ELF-1 (cell line): ENCODE results near the gene ESAM.

Experiments used
- DNase-seq: peaks from one replicate; pipeline ENCODE4 v3.0.0-alpha.2; 2016; ENCODE audit warnings: low read depth, low spot score

The ESAM gene

DNA sequence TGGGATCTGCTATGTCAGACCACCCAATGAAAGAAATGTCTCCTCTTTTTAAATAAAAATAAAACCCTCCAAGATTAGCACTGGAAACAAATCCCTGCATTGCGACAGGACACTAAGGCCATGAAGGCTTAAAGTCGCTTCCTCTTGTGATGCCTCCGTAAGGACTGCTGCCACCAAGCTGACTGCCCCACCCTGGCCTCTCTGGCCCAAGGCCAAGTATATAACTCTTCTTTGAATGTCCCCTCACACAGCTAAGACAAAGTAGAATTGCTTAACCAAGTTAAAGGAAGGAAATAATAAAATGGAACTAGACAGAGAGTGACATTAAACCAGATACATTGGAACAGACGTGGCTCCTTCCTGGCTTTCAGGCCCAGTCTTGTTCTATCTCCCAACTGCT is 29.9 kb downstream of the ESAM start:
- no peak for DNase-seq

DNA sequence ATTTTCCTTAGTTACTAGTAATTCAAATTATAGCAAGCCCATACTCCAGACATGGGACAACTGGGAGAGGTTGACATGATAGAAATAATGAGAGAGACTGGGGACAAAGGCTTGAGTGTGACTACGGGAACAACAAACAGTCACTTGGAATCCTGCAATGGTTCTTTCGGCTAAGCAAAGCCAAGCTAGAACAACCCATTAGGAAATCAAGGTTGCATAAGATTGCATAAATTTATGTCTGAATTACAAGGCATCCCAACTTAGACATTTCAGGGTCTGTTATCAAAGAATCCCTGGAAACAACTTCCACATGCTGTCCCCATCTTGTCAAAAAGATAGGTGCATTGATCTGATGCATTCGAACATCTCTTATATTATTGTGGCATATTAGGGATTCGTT is 32.5 kb downstream of the ESAM start:
- DNase-seq = no peak

DNA sequence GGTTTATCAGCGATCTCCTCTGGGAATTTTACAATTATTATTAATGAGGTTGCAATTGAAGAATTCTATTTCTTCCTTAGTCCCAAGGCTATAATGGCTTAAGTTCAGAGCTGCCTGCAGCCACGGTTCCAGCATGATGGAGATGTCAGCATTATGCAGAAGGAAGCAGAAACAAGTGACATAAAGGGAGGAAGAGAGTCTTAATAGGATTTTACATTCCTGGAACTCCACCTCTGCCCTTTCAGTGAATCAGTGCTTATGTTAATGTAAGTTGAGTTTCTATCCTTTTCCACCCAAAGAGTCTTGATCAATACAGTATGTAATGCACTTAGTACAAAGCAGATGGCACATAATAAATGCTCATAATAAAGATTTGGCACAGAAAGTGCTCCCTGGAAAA is 34.0 kb downstream of the ESAM start:
- DNase-seq = no peak

DNA sequence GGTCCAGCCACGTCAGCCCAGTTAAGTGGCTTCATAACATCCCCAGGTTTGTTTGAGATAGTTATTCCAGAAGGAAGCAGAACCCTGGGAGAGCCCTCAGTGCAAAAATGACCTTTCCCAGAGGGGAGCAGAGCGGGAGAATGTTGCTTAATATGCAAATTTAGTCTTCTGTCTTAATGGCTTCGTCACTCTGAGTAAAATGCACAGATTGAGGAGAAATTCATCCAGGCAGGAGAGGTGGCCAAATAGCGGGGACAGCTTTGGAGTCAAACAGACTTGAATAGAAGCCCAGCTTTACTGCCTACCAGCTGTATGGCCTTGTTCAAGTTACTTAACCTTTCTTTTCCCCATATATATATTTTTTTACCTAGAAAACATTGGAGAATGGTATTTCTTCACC is 34.6 kb downstream of the ESAM start:
- DNase-seq = no peak

DNA sequence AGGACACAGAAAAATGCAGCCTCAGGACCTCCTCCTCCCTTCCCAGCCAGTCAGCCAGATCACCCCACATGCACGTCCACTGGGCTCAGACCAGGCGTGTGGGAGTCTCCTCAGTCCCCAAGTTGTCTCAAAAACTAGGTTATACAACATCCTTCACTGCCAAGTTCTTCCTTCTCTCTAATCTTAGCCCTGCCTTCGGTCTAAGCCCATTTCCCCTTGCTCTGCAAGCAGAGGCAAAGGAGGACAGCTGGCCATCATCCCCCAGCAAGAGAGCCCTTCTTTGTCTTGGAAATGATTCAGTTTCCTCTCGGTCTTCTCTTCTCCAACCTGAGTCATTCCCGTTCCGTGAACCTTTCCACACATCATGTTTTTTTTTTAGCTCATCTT is 36.4 kb downstream of the ESAM start:
- DNase-seq = no peak

DNA sequence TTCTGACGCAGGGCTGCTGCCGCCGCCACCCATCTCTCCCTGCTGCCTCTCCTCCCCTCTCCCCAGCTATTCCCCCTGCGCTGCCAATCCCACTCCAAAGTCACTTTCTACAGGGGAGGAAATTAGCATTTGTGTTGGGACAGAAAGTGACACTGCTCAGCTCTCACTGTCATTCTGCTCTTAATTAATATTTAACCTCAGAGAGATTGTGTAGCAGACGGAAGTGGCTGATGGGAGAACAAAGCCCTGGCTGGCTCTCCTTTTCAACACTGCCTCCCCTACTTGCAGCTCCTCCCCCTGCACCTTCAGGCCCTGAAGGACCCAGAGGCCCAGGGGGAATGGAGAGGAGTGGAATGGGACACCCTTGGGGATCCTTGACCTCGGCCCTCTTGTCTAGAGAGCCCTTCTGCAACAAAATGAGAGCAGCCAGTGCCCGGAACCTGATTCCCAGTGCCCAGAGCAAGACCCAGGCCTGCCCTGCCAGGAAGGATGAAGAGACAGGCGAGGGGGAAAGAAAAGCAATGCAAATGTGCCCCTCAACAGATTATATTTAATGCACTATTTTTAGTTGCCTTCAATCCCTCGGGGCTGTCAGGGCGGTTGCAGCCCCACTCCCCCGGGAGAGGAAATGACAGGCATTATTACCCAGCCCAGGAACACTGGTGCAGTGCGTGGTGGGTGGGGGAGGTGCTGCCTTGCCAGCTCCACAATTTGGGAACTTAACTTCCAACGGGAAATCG is 36.9 kb downstream of the ESAM start:
- no peak for DNase-seq

DNA sequence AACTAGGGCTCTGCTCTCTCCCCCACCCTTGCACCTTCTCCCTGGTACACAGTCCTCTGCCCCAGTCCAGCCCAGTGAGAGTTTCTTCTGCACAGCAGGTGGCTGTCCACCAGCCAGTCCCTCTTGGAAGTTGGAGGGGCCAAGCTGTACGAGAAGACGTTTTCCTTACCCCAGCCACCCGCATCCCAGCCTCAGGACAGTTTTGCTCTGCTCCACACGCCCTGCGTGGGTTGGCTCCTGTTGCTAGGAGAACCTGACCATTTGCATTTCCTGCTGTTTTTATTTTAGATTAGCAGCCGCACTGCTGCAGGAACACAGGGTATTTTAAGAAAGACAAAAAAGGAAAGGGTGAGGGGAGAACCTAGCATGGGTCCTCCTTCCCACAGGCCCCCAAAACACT is 39.9 kb downstream of the ESAM start:
- no peak for DNase-seq

DNA sequence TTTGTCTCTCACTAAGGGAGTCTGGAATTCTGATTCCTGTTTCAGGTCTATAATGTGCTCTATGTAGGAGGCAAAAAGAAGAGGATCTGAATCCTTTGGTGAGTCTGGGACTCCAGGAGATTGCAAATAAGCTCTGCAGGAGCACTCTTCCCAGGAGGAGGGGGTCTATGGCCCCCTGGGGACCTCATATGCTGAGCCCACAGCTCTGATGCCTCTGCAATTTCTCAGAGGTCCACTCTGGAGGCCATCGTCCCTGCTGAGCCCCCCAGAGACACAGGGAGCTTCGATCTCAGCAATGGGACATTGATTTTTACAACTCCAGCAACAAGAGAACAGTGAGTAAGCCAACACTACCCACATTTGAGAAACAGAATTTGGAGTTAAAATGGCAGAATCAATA is 42.6 kb downstream of the ESAM start:
- DNase-seq = no peak

DNA sequence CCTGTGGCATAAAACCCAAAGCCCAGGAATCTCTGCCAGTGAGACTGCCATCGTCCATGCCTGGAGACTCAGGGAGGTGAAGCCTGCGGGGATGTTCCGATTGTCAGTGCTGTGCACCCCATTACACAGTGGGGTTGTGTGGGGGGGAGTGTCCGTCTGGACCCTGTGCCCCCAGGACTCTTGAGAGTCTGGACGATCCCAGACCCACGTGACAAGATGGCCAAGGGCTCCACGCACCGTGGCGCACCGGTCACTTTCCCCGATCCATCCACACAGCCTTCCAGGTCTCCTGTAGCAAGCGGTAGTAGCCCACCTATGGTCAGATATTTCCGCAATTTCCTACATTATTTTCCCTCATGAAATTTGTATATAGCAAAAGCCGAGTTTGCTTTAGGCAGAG is 43.3 kb downstream of the ESAM start:
- DNase-seq = no peak

DNA sequence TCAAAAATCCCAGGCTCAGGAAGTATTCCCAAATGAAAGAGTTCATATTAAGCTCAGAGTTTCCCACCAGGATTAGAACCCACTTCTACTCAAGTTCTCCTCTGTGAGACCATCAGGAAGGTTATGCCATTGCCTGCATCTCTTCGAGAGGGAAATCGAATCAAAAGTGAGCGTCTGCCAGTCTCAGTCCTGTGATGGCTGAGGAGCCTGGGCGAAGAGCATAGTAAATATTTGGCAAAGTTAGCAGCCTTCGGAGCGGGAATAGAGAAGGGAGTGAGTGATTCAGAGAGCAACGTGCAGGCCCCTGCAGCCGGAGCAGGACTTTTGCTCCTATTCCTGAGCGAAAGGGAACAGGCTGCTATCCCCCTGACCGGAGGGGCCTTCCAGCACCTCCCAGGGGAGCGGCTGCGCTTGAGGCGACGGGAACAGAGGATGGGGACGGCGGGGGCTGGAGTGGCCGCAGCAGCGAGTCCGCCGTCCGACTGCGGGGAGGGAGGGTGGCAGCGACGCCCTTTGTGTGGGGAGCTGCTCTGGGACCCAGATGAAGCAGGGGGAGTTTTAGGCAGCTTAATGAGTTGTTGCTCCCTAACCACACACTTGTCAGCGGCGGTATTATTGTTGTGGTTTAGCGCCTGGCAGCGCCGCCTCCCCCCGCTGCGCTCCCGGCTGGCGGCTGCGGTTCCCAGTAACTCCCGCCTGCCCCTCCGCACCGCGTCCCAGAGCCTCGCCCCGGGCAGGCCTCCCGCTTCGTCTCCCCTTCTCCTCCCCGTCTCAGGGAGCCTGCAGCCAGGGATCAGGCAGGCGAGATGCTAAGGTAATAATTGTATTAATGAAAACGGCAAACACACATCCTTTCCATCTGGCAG is 44.1 kb downstream of the ESAM start:
- DNase-seq = peak; percentile 75

DNA sequence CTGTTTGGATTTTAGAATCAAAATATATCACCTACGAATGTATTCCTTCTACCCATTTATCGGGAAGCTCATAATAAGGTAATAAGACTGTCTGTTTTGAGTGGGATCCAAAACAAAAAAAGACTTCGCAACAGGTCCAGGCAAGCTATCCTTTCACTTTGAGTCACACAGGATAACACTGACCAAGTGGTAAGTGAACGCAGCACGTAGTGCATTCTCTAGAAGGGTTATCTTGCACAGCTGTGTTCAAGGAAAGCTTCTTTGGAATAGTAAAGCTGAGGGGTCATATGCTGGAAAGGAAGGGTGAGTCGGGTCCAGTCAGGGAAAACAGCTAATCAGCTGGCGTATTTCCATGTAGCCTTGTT is 44.7 kb downstream of the ESAM start:
- no peak for DNase-seq

DNA sequence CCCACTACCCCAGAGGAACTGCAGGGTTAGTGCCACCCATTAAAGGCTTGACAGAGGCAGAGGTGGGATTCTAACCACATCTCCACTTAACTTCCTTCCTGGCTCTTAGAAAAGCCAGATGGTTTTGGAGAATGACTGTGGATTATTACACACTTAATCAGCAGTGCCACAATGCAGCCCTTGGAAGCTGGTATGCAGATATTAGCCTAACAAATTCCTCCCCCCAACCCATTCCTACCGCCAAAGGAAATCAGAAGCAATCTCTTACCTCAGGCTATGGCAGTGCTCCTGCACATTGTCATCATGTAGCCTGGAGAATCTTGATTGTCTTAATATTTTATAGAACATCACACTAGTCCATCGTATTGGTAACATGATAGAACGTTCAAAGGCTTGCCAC is 45.5 kb downstream of the ESAM start:
- DNase-seq = no peak

DNA sequence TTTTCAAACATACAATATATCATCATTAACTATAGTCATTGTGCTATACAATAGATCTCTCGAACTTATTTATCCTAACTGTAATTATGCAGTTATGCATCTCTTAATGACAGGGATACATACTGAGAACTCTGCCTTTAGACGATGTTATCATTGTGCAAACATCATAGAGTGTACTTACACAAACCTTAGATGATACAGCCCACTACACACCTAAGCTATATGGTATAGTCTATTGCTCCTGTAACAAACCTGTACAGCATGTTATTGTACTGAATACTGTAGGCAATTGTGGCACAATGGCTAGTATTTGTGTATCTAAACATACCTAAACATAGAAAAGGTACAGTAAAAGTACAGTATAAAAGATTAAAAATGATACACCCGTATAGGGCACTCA is 49.7 kb downstream of the ESAM start:
- DNase-seq = no peak

DNA sequence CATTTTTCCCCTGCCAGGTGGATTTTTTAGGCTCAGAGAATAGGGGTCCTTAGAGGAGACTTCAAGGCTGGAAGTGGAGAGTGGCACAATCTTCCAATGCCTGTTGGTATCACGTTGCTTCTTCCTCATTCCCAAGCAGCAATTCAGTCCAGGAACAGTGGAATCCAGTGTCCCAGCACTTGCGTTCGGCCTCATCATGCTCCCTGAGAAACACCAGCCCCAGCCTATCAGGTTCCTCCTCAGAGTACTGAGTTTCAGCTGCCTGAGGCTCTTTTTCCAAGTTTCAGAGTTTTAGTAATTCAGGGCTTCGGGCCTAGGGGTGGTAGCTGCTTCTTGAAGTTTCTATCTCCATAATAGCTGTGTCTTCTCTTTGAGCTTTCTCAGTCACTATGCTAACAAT is 54.3 kb downstream of the ESAM start:
- DNase-seq = no peak
